ENCODE results near the gene NACC1.

GRCh38 chr19:13127811-13128575 is 9.9 kb downstream of the NACC1 start:
- TF ChIP-seq CTCF (IDR thresholded peaks at IDR 0.05; ENCODE audit: low read depth, low read length, missing input control) (no peak), TAF1 (conservative IDR thresholded peaks at IDR 0.05) (no peak), JUND (IDR thresholded peaks at IDR 0.05) (no peak), GABPA (IDR thresholded peaks at IDR 0.05 in 1 of 2, conservative IDR thresholded peaks at IDR 0.05 in 1 of 2) (no peak), ATF3 (IDR thresholded peaks at IDR 0.05) (no peak), MAX (IDR thresholded peaks at IDR 0.05) (no peak), FOXA1 (IDR thresholded peaks at IDR 0.05) (no peak), RXRA (IDR thresholded peaks at IDR 0.05) (no peak), REST (IDR thresholded peaks at IDR 0.05) (no peak), YY1 (IDR thresholded peaks at IDR 0.05) (no peak), ZBTB33 (IDR thresholded peaks at IDR 0.05) (no peak), SP1 (IDR thresholded peaks at IDR 0.05) (no peak)
